ENCODE data around the gene ASAP3. TPM values are rescaled to one million over a fixed set of nuclear protein-coding genes. Genes with fewer than 3 reads are reported as not detected.

Gene ASAP3
- total RNA-seq, 6 donors from 2014 or later = 29.5 to 47.2 (median 41.8) TPM

DNA sequence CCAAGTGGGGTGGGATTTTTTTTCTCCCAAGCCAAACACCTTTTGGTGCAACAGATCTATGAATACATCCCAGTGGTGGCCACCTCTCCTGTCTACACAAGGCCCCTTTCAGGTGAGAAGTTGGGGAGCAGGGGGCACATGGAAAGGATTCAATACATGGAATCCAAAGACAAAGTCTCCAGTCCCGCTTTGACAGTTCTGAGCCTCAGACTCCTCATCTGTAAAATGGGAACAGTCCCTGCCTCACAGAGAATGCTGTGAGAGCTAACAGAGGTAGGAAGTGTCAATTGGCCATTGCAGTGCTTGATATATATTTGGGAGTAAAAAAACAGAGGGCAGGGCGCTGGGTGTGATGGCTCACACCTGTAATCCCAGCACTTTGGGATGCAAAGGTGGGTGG is 87.6 kb downstream of the ASAP3 start:
- H3K4me1 ChIP-seq = peaks cover 9 to 16% (median 13%) of the 10 kb centered on the region in 4 donors
- no peak overlapping the region for H3K4me3 ChIP-seq
- H3K27ac ChIP-seq = no peak overlapping the region
- no peaks in the 10 kb centered on the region for H3K27me3 ChIP-seq
- no peaks in the 10 kb centered on the region for H3K9me3 ChIP-seq
- no peak for ATAC-seq (ENCODE audit: low FRiP score in 2 of 2)
- H3K36me3 ChIP-seq = peaks cover 0 to 11% (median 0%) of the 10 kb centered on the region in 4 donors
- DNase-seq = no peak
- WGBS, 2 donors = 83 to 86% methylated on average over 2 of the region's 2 CpGs
- no peak for TF ChIP-seq EP300 (IDR thresholded peaks at IDR 0.05)
- TF ChIP-seq, protein P1, sequence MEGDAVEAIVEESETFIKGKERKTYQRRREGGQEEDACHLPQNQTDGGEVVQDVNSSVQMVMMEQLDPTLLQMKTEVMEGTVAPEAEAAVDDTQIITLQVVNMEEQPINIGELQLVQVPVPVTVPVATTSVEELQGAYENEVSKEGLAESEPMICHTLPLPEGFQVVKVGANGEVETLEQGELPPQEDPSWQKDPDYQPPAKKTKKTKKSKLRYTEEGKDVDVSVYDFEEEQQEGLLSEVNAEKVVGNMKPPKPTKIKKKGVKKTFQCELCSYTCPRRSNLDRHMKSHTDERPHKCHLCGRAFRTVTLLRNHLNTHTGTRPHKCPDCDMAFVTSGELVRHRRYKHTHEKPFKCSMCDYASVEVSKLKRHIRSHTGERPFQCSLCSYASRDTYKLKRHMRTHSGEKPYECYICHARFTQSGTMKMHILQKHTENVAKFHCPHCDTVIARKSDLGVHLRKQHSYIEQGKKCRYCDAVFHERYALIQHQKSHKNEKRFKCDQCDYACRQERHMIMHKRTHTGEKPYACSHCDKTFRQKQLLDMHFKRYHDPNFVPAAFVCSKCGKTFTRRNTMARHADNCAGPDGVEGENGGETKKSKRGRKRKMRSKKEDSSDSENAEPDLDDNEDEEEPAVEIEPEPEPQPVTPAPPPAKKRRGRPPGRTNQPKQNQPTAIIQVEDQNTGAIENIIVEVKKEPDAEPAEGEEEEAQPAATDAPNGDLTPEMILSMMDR (IDR thresholded peaks at IDR 0.05) = no peak
- no peak for TF ChIP-seq POLR2A (IDR thresholded peaks at IDR 0.05)
- no peak for TF ChIP-seq POLR2AphosphoS5 (IDR thresholded peaks at IDR 0.05)

DNA sequence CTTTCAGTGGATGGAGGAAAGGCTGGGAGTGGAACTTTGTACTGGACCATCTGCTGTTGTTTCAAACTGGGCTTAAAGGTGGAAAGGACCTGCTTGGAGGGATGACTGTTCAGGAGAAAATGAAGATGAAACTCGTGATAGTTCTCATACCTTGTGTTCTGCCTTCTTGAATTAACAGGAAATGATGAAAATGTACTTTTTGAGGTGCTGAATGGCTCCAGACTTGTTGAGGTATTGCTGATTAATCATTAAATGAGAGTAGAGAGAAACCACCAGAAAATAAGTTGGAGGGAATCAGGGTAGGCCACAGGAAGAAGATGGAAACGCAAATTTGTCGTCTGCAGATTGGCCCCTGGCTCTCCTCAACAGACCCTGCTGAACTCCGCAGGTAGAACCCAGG is 88.1 kb downstream of the ASAP3 start:
- H3K4me1 ChIP-seq = peaks cover 6 to 15% (median 9%) of the 10 kb centered on the region in 4 donors
- no peaks in the 10 kb centered on the region for H3K27me3 ChIP-seq
- TF ChIP-seq, protein P1 (IDR thresholded peaks at IDR 0.05) = no peak
- TF ChIP-seq POLR2A (IDR thresholded peaks at IDR 0.05) (no peak), POLR2AphosphoS5 (IDR thresholded peaks at IDR 0.05) (no peak), EP300 (IDR thresholded peaks at IDR 0.05) (no peak)
- H3K27ac ChIP-seq = peak overlapping the region in 1 of 4 donors; percentile 61
- DNase-seq (no peak), ATAC-seq (ENCODE audit: low FRiP score in 2 of 2) (no peak)
- 82 to 85% methylated on average over 4 of the region's 4 CpGs for WGBS, 2 donors
- H3K4me3 ChIP-seq = no peak overlapping the region
- H3K36me3 ChIP-seq = peaks cover 0 to 11% (median 0%) of the 10 kb centered on the region in 4 donors
- H3K9me3 ChIP-seq = no peaks in the 10 kb centered on the region

DNA sequence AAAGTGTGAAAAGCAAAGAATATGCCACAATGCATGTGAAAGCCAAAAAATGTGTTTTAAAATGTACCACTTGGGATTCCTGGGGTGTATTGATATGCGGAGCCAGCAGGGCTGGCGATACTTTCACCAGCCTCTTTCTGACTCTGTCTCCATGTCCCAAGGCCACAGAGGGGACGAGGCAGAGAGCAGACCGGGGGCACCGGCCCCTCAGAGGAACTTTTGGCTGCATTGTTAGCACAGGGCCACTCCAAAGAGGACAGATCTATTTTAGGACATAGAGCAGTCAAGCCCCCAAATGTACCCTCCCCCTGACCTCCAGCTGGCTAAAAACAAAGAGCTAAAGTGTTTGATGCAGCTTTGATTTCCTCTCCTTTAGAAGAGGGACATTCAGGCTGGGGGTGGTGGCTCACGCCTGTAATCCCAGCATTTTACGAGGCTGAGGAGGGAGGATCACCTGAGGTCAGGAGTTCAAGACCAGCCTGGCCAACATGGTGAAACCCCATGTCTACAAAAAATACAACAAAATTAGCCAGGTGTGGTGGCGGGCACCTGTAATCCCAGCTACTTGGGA is 88.7 kb downstream of the ASAP3 start:
- 65 to 73% methylated on average over 7 to 8 of the region's 8 CpGs for WGBS, 2 donors
- TF ChIP-seq, protein P1 (IDR thresholded peaks at IDR 0.05) = no peak
- TF ChIP-seq EP300 (IDR thresholded peaks at IDR 0.05) = no peak
- no peak for TF ChIP-seq POLR2A (IDR thresholded peaks at IDR 0.05)
- TF ChIP-seq POLR2AphosphoS5 (IDR thresholded peaks at IDR 0.05) = no peak

DNA sequence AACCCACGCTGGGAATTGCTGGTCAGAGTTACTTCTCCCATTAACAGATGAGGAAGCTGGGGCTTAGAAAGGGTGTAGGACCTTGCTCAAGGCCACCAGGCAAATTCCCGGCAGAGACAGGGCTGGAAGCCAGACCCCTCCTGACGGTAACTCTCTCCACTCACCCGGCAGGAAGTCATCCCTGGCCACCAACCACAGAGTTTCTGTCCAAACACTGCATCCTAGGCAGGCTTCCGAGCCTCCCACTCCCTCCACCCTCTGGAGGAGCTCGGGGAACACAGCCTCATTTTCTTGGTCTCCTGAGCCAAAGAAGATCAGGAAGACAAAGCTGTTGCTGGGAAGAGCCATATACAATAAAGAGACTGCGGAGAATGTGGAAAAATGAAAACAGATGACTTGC is 89.3 kb downstream of the ASAP3 start:
- Histone ChIP-seq H3K4me3 (no peak overlapping the region), H3K36me3 (peaks cover 0 to 11% (median 0%) of the 10 kb centered on the region in 4 donors), H3K9me3 (no peaks in the 10 kb centered on the region), H3K27ac (peak overlapping the region in 3 of 4 donors; percentile 25 to 61 (median 46)), H3K27me3 (no peaks in the 10 kb centered on the region), H3K4me1 (peaks cover 6 to 11% (median 8%) of the 10 kb centered on the region in 4 donors)
- TF ChIP-seq POLR2AphosphoS5 (IDR thresholded peaks at IDR 0.05) (peak in 1 of 2 donors; percentile 82), POLR2A (IDR thresholded peaks at IDR 0.05) (no peak), EP300 (IDR thresholded peaks at IDR 0.05) (peak in 1 of 4 donors; percentile 49)
- TF ChIP-seq, protein P1 (IDR thresholded peaks at IDR 0.05) = no peak
- ATAC-seq (ENCODE audit: low FRiP score in 2 of 2) = peak; percentile 55 to 93
- peak in 1 of 2 donors; percentile 41 for DNase-seq
- 28 to 40% methylated on average over 6 to 7 of the region's 7 CpGs for WGBS, 2 donors

More for the DNA sequence above, 88.7 kb downstream of the ASAP3 start:
- Histone ChIP-seq H3K27ac (peak overlapping the region in 3 of 4 donors; percentile 25 to 61 (median 46)), H3K27me3 (no peaks in the 10 kb centered on the region), H3K4me3 (no peak overlapping the region), H3K9me3 (no peaks in the 10 kb centered on the region), H3K4me1 (peaks cover 6 to 11% (median 8%) of the 10 kb centered on the region in 4 donors), H3K36me3 (peaks cover 0 to 11% (median 0%) of the 10 kb centered on the region in 4 donors)
- no peak for ATAC-seq (ENCODE audit: low FRiP score in 2 of 2)
- DNase-seq = no peak

Measured in upper lobe of left lung (tissue), 6 donors.